ENCODE results near the gene GSTM5.
"Not testable (repeated sequence)": the region's sequence is repeated elsewhere in the genome, so short reads cannot be mapped to it uniquely, and the experiment has no call there.

The GSTM5 gene

DNA sequence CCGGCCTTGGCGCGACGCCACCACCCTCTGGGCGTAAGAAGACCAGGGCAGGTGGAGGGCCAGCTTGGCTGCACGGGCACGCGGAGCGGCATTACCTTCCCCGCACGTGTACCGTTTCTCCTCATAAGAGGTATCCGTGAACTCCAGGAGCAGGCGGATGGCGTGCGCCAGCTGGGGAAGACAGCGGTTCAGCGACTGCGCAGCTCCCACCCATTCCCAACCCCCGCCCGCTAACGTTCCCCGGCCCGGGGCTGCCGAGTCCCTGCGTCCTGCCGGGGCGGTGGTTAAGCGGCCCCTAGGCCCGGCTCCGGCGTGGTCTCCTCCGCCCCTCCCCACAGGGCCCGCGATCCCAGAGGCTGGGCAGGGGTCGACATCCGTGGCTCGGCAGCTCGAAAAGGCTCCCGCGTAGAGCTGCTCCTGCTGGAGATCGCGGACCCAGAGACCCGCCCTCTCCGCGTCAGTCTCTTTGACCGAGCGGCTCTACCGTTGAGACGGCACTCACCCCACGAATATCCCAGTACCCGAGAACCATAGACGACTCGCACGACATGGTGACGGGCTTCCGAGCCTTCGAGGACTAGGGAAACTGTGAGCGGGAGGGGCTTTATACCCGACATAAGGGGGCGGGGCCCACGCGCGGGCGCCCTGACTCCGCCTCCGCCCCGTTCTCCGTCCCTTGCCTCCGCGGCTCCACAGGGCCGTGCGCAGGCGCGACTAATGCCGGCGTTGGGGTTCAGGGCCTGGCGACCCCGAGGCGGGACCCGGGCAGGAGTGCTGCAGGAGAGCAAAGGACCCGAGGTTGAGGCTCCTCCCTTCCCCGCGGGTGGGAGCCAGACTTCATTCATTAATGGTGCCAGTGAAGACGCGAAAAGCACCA, 27.9 kb downstream of the GSTM5 start:
- Histone ChIP-seq H3K4me1 (ENCODE audit: insufficient read depth, low read length, severe bottlenecking) (no peaks in the 10 kb centered on the region), H3K36me3 (ENCODE audit: insufficient read depth, low read length) (no peaks in the 10 kb centered on the region), H3K27me3 (ENCODE audit: insufficient read depth, low read length) (no peaks in the 10 kb centered on the region), H3K9me3 (ENCODE audit: low read length) (no peaks in the 10 kb centered on the region), H3K9ac (ENCODE audit: low read length) (no peak overlapping the region), H4K20me1 (ENCODE audit: insufficient read depth, low read length) (no peaks in the 10 kb centered on the region), H3F3A (ENCODE audit: insufficient read depth, low read length) (no peaks in the 10 kb centered on the region), H3K4me3 (ENCODE audit: low read depth, low read length, poor library complexity, severe bottlenecking) (peak overlapping the region; percentile 36), H3K4me2 (ENCODE audit: low read length) (peak overlapping the region; percentile 39; the same call in 1 of the 2 replicates), H2AFZ (ENCODE audit: low read length) (no peak overlapping the region), H3K27ac (ENCODE audit: low read depth, low read length, poor library complexity, severe bottlenecking) (no peak overlapping the region), H3K9me2 (ENCODE audit: low read depth, low read length) (no peaks in the 10 kb centered on the region), H3K79me2 (ENCODE audit: insufficient read depth, low read length) (no peaks in the 10 kb centered on the region)
- TF ChIP-seq EZH2 (IDR thresholded peaks at IDR 0.05; ENCODE audit: borderline replicate concordance, low read length) (no peak), CTCF (IDR thresholded peaks at IDR 0.05; ENCODE audit: low read length) (no peak)

- no peaks in the 10 kb centered on the region for H3K9me2 ChIP-seq (ENCODE audit: low read depth, low read length)
- no peak within 1 kb of the TSS for H3K27ac ChIP-seq (ENCODE audit: low read depth, low read length, poor library complexity, severe bottlenecking)
- peak within 1 kb of the TSS; percentile 36 for H3K4me3 ChIP-seq (ENCODE audit: low read depth, low read length, poor library complexity, severe bottlenecking)
- H3K27me3 ChIP-seq (ENCODE audit: insufficient read depth, low read length): no peaks in the 10 kb centered on the region
- H2AFZ ChIP-seq (ENCODE audit: low read length): no peak within 1 kb of the TSS
- no peaks in the 10 kb centered on the region for H3K4me1 ChIP-seq (ENCODE audit: insufficient read depth, low read length, severe bottlenecking)
- peak within 1 kb of the TSS; percentile 39; the same call in 1 of the 2 replicates for H3K4me2 ChIP-seq (ENCODE audit: low read length)
- no peaks in the 10 kb centered on the region for H4K20me1 ChIP-seq (ENCODE audit: insufficient read depth, low read length)
- no peaks in the 10 kb centered on the region for H3F3A ChIP-seq (ENCODE audit: insufficient read depth, low read length)
- H3K36me3 ChIP-seq (ENCODE audit: insufficient read depth, low read length): no peaks in the 10 kb centered on the region
- no peak within 1 kb of the TSS for H3K9ac ChIP-seq (ENCODE audit: low read length)
- TF ChIP-seq EZH2 (IDR thresholded peaks at IDR 0.05; ENCODE audit: borderline replicate concordance, low read length) (no peak), CTCF (IDR thresholded peaks at IDR 0.05; ENCODE audit: low read length) (no peak)
- no peaks in the 10 kb centered on the region for H3K79me2 ChIP-seq (ENCODE audit: insufficient read depth, low read length)
- H3K9me3 ChIP-seq (ENCODE audit: low read length): no peaks in the 10 kb centered on the region
Observed at GRCh38 chr1:109740615-109741373, 28.7 kb downstream of the GSTM5 start, which contains the start of gene GSTM3. GSTM3 (minus strand) TSS chr1:109741038; CDS start chr1:109740287, 751 bp downstream.

DNA sequence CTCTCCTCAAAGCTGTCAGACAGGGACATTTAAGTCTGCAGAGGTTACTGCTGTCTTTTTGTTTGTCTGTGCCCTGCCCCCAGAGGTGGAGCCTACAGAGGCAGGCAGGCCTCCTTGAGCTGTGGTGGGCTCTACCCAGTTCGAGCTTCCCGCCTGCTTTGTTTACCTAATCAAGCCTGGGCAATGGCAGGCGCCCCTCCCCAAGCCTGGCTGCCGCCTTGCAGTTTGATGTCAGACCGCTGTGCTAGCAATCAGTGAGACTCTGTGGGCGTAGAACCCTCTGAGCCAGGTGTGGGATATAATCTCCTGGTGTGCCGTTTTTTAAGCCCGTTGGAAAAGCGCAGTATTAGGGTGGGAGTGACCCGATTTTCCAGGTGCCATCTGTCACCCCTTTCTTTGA, 36.3 kb downstream of the GSTM5 start:
- not testable (repeated sequence) for H3K36me3 ChIP-seq (ENCODE audit: insufficient read depth, low read length); H3K9me3 ChIP-seq (ENCODE audit: low read length); H3K9me2 ChIP-seq (ENCODE audit: low read depth, low read length); H3K27ac ChIP-seq (ENCODE audit: low read depth, low read length, poor library complexity, severe bottlenecking); H4K20me1 ChIP-seq (ENCODE audit: insufficient read depth, low read length); H2AFZ ChIP-seq (ENCODE audit: low read length); H3K4me1 ChIP-seq (ENCODE audit: insufficient read depth, low read length, severe bottlenecking); H3K79me2 ChIP-seq (ENCODE audit: insufficient read depth, low read length); H3K4me2 ChIP-seq (ENCODE audit: low read length); H3K27me3 ChIP-seq (ENCODE audit: insufficient read depth, low read length); H3F3A ChIP-seq (ENCODE audit: insufficient read depth, low read length); H3K4me3 ChIP-seq (ENCODE audit: low read depth, low read length, poor library complexity, severe bottlenecking); H3K9ac ChIP-seq (ENCODE audit: low read length)

Data from OCI-LY1 (cell line).